Stomach (tissue), 4 donors: ENCODE data around the gene APCDD1.

Experiments
- POLR2A ChIP-seq, 4 donors: fragments of 450-650 bp; IDR thresholded peaks; one replicate each; pipeline ENCODE4 v1.6.1; 2016; ENCODE audit warnings: antibody characterized with exemption in 4 of 4, control low read depth in 2 of 4, mild to moderate bottlenecking in 1 of 4, moderate library complexity in 1 of 4
- TF ChIP-seq, protein P1 (sequence below), 7 experiments: fragments of 450-650 bp in 4 of 7; fragments of 200-600 bp in 3 of 7; sonication (generic) in 3 of 7; IDR thresholded peaks; one replicate each; pipeline ENCODE4 v1.5.1; 2016 to 2019; ENCODE audit warnings: antibody characterized with exemption in 7 of 7, control low read depth in 2 of 7, mild to moderate bottlenecking in 1 of 7

GRCh38 chr18:10419420-10420103 is 34.9 kb upstream of the APCDD1 start:
- TF ChIP-seq, protein P1, sequence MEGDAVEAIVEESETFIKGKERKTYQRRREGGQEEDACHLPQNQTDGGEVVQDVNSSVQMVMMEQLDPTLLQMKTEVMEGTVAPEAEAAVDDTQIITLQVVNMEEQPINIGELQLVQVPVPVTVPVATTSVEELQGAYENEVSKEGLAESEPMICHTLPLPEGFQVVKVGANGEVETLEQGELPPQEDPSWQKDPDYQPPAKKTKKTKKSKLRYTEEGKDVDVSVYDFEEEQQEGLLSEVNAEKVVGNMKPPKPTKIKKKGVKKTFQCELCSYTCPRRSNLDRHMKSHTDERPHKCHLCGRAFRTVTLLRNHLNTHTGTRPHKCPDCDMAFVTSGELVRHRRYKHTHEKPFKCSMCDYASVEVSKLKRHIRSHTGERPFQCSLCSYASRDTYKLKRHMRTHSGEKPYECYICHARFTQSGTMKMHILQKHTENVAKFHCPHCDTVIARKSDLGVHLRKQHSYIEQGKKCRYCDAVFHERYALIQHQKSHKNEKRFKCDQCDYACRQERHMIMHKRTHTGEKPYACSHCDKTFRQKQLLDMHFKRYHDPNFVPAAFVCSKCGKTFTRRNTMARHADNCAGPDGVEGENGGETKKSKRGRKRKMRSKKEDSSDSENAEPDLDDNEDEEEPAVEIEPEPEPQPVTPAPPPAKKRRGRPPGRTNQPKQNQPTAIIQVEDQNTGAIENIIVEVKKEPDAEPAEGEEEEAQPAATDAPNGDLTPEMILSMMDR (IDR thresholded peaks at IDR 0.05): no peak
- TF ChIP-seq POLR2A (IDR thresholded peaks at IDR 0.05): no peak
